HCT116 (cell line): ENCODE results near the gene ARHGAP29. TPM values are rescaled to one million over a fixed set of nuclear protein-coding genes. Genes with fewer than 3 reads are reported as not detected.

ENCODE experiments used
- ATAC-seq: fragments of 200-7000 bp; cut with Tn5 transposase; 2 replicates; pipeline ENCODE4 v1.9.1; 2020; ENCODE audit warnings: mild to moderate bottlenecking, moderate library complexity
- BruUV-seq: library from RNA; stranded (reverse); fragments of 400-500 nt; replicated peaks from 2 replicates; lab custom pipeline; 2021; lab: Mats Ljungman, UMichigan
- CTCF ChIA-PET: fragments of 300-600 bp; sonication (Branson Sonifier 250); formaldehyde crosslinking; loops from one replicate; lab custom pipeline; 2021; ENCODE audit warnings: antibody characterized with exemption; lab: Charles Lee
- POLR2A ChIA-PET: fragments of 300-600, 350-600 bp; sonication (Branson Sonifier 250); formaldehyde crosslinking; loops from one replicate; lab custom pipeline; 2021; ENCODE audit warnings: antibody characterized with exemption; lab: Charles Lee
- RAD21 ChIA-PET, 2 experiments: fragments of 300-600 bp; sonication (Branson Sonifier 250); formaldehyde crosslinking; loops; one replicate each; lab custom pipeline; 2023; ENCODE audit warnings: low total read pairs in 2 of 2; ENCODE audit not compliant: uncharacterized antibody in 2 of 2, unreplicated experiment in 2 of 2, low non-redundant PET in 1 of 2; lab: Charles Lee
- DNase-seq: peaks from one replicate; pipeline ENCODE4 v3.0.0-alpha.2; 2010; ENCODE audit warnings: low read depth, low spot score
- H2AFZ ChIP-seq: fragments of 200-600 bp; shearing (Covaris generic), sonication (generic); 2 replicates; pipeline ENCODE4 v1.6.1; 2017; ENCODE audit warnings: low read depth, mixed run types, mixed read lengths, antibody characterized with exemption, low read length; ENCODE audit not compliant: poor library complexity, severe bottlenecking
- H3K27ac ChIP-seq: 2 replicates; pipeline ENCODE4 v1.5.1; 2012; ENCODE audit warnings: low read depth, low read length
- H3K27me3 ChIP-seq: fragments of 200-600 bp; sonication (generic); 2 replicates; pipeline ENCODE4 v1.6.1; 2016; ENCODE audit warnings: mixed run types, low read length, mixed read lengths; ENCODE audit not compliant: insufficient read depth
- H3K36me3 ChIP-seq, 2 experiments: fragments of 200-500 bp in 1 of 2; fragments of 200-600 bp in 1 of 2; sonication (Bioruptor generic) in 1 of 2; sonication (generic) in 1 of 2; 2 replicates each; pipeline versions ENCODE4 v1.5.1 to v1.6.1; 2014 to 2016; ENCODE audit warnings: low read length in 2 of 2, inconsistent platforms in 1 of 2, mixed read lengths in 1 of 2, mixed run types in 1 of 2; ENCODE audit not compliant: insufficient read depth in 2 of 2, control insufficient read depth in 1 of 2
- H3K4me1 ChIP-seq, 2 experiments: fragments of 200-600 bp in 1 of 2; sonication (generic) in 1 of 2; 2 replicates each; pipeline versions ENCODE4 v1.5.1 to v1.6.1; 2012 to 2017; ENCODE audit warnings: low read length in 2 of 2, inconsistent platforms in 1 of 2, mild to moderate bottlenecking in 1 of 2, mixed read lengths in 1 of 2, mixed run types in 1 of 2, moderate library complexity in 1 of 2; ENCODE audit not compliant: insufficient read depth in 2 of 2, control insufficient read depth in 1 of 2
- H3K4me2 ChIP-seq: fragments of 200-600 bp; sonication (generic); 2 replicates; pipeline ENCODE4 v1.6.1; 2017; ENCODE audit warnings: mixed run types, low read length, mixed read lengths
- H3K4me3 ChIP-seq, 2 experiments: fragments of 200-600 bp in 1 of 2; sonication (generic) in 1 of 2; replicated peaks in 1 of 2; 2 replicates each; pipeline ENCODE4 v1.5.1; 2011 to 2016; ENCODE audit warnings: low read length in 2 of 2, control low read depth in 1 of 2, low read depth in 1 of 2, mild to moderate bottlenecking in 1 of 2, mixed read lengths in 1 of 2, mixed run types in 1 of 2
- H3K79me2 ChIP-seq: fragments of 200-600 bp; sonication (generic); 2 replicates; pipeline ENCODE4 v1.6.1; 2017; ENCODE audit warnings: mild to moderate bottlenecking, mixed run types, low read length, moderate library complexity, mixed read lengths; ENCODE audit not compliant: insufficient read depth
- H3K9ac ChIP-seq: fragments of 200-600 bp; sonication (generic); 2 replicates; pipeline ENCODE4 v1.6.1; 2016; ENCODE audit warnings: low read length, mixed read lengths
- H3K9me2 ChIP-seq: fragments of 200-600 bp; sonication (generic), shearing (Covaris generic); 2 replicates; pipeline ENCODE4 v1.6.1; 2017; ENCODE audit warnings: mixed run types, mild to moderate bottlenecking, moderate library complexity; ENCODE audit not compliant: insufficient read depth
- H3K9me3 ChIP-seq, 2 experiments: fragments of 200-500 bp in 1 of 2; fragments of 200-600 bp in 1 of 2; sonication (Bioruptor generic) in 1 of 2; sonication (generic) in 1 of 2; 2 replicates each; pipeline ENCODE4 v1.6.1; 2014 to 2017; ENCODE audit warnings: low read length in 2 of 2, mixed read lengths in 2 of 2, inconsistent platforms in 1 of 2, low read depth in 1 of 2, mild to moderate bottlenecking in 1 of 2, mixed run types in 1 of 2, moderate library complexity in 1 of 2; ENCODE audit not compliant: control insufficient read depth in 1 of 2, insufficient read depth in 1 of 2
- H4K20me1 ChIP-seq: fragments of 200-600 bp; sonication (generic), shearing (Covaris generic); 2 replicates; pipeline ENCODE4 v1.6.1; 2017; ENCODE audit warnings: mixed run types, mild to moderate bottlenecking, moderate library complexity; ENCODE audit not compliant: insufficient read depth
- CEBPB ChIP-seq: IDR thresholded peaks from 2 replicates; pipeline ENCODE4 v1.6.1; 2012; ENCODE audit warnings: low read depth
- EGR1 ChIP-seq: IDR thresholded peaks from 2 replicates; pipeline ENCODE4 v1.6.1; 2012; ENCODE audit warnings: low read depth
- EZH2phosphoT487 ChIP-seq: fragments of 200-600 bp; IDR thresholded peaks from 2 replicates; pipeline ENCODE4 v1.6.1; 2018; ENCODE audit warnings: antibody characterized with exemption, borderline replicate concordance
- FOSL1 ChIP-seq: IDR thresholded peaks from 2 replicates; pipeline ENCODE4 v1.6.1; 2012; ENCODE audit warnings: low read depth
- JUND ChIP-seq: IDR thresholded peaks from 2 replicates; pipeline ENCODE4 v1.6.1; 2012
- POLR2A ChIP-seq: IDR thresholded peaks from 2 replicates; pipeline ENCODE4 v1.7.0; 2011; ENCODE audit warnings: borderline replicate concordance; ENCODE audit not compliant: insufficient read depth, insufficient read length; ENCODE audit errors: extremely low read depth
- RAD21 ChIP-seq: IDR thresholded peaks from 2 replicates; pipeline ENCODE4 v1.6.1; 2012; ENCODE audit warnings: low read depth, mild to moderate bottlenecking
- SIN3A ChIP-seq: IDR thresholded peaks from 2 replicates; pipeline ENCODE4 v1.6.1; 2012; ENCODE audit warnings: low read depth
- SP1 ChIP-seq: IDR thresholded peaks from 2 replicates; pipeline ENCODE4 v1.6.1; 2012; ENCODE audit warnings: low read depth
- SRF ChIP-seq: IDR thresholded peaks from 2 replicates; pipeline ENCODE4 v1.6.1; 2012; ENCODE audit warnings: low read depth
- TCF7L2 ChIP-seq: IDR thresholded peaks from 2 replicates; pipeline ENCODE4 v1.7.0; 2011; ENCODE audit warnings: borderline replicate concordance, inconsistent platforms; ENCODE audit not compliant: insufficient read depth, insufficient read length; ENCODE audit errors: extremely low read depth
- YY1 ChIP-seq: IDR thresholded peaks from 2 replicates; pipeline ENCODE4 v1.6.1; 2011; ENCODE audit warnings: low read length, low read depth, moderate library complexity, mild to moderate bottlenecking; ENCODE audit not compliant: insufficient replicate concordance; ENCODE audit errors: extremely low read depth
- ZFX ChIP-seq: fragments of 450-650 bp; IDR thresholded peaks from 2 replicates; pipeline ENCODE4 v1.6.1; 2017
- intact Hi-C: fragments of 100-400 bp; cut with micrococcal nuclease; formaldehyde crosslinking; loops from 2 replicates; pipeline ENCODE4 v1.10.0; 2022
- total RNA-seq: library from RNA; stranded (reverse); gene quantifications from one replicate; pipeline ENCODE4 v1.2.1, GENCODE V29; 2021; ENCODE audit not compliant: unreplicated experiment
- TF ChIP-seq, protein P1 (sequence below): IDR thresholded peaks from 2 replicates; pipeline ENCODE4 v1.6.1; 2012; ENCODE audit warnings: low read depth
- TF ChIP-seq, protein P2 (sequence below): IDR thresholded peaks from 2 replicates; pipeline ENCODE4 v1.6.1; 2012
- TF ChIP-seq, protein P3 (sequence below), 3 experiments: fragments of 200-600 bp in 1 of 3; sonication (generic) in 1 of 3; IDR thresholded peaks in 2 of 3; conservative IDR thresholded peaks in 1 of 3; 2 replicates each; pipeline ENCODE4 v1.5.1; 2012 to 2017; ENCODE audit warnings: low read depth in 2 of 3, low read length in 2 of 3, antibody characterized with exemption in 1 of 3, borderline replicate concordance in 1 of 3, control low read depth in 1 of 3, mild to moderate bottlenecking in 1 of 3, mixed read lengths in 1 of 3, mixed run types in 1 of 3, moderate library complexity in 1 of 3; ENCODE audit not compliant: insufficient read depth in 1 of 3
- TF ChIP-seq, protein P4 (sequence below): IDR thresholded peaks from 2 replicates; pipeline ENCODE4 v1.6.1; 2012
- TF ChIP-seq, protein P5 (sequence below): IDR thresholded peaks from 2 replicates; pipeline ENCODE4 v1.6.1; 2011; ENCODE audit warnings: mild to moderate bottlenecking, low read length, moderate library complexity; ENCODE audit not compliant: insufficient replicate concordance; ENCODE audit errors: extremely low read depth

The ARHGAP29 gene
- total RNA-seq, 1 experiment from 2014 or later, result 128 TPM

DNA sequence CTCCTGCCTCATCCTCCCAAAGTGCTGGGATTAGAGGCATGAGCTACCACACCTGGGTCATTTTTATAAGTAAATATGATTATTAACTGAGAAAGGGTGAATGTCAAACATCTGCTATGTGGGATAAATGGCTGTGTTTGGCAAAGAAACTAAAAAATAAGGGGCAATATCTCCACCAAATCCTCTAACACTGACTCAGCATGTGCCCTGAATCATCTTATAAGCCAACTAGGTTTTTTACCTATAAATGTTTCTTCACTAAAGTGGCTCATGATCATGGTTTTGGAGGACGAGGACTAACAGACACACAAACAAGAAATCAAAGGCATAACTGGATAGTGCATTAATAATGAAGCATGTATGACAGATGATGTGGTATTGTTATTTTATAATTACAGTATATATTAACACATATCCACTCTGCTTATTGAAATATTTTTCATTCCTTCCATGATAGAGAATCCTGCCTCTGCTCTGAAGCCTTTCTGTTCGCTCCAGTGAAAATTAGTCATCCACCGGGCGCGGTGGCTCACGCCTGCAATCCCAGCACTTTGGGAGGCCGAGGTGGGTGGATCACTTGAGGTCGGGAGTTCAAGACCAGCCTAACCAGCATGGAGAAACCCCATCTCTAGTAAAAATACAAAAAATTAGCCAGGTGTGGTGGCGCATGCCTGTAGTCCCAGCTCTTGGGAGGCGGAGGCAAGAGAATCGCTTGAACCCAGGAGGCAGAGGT, 11.7 kb upstream of the ARHGAP29 start:
- peak overlapping the region; percentile 92 for H3K27ac ChIP-seq
- ChIA-PET RAD21 (interaction anchor here in 1 of 2 experiments (0.6 kb wide), 2 partner anchors 11 to 86 kb away, joined by 3 to 5 read pairs; partner anchors contain the start of gene ARHGAP29), CTCF (interaction anchor here (0.7 to 2.3 kb wide), 3 partner anchors 87 to 187 kb away, joined by 3 to 8 read pairs (median 3); no protein-coding TSS in a partner anchor), POLR2A (interaction anchor here (1.0 to 3.8 kb wide), 10 partner anchors 10 to 78 kb away, joined by 3 to 40 read pairs (median 14); partner anchors contain the start of gene ARHGAP29)
- H3K4me1 ChIP-seq, result peaks cover 37 to 66% of the 10 kb centered on the region in 2 experiments
- H4K20me1 ChIP-seq, result no peaks in the 10 kb centered on the region
- DNase-seq (no peak), ATAC-seq (no peak)
- 0 out of 4 replicates have a peak overlapping the region, but pooled peaks of 1 of the 2 experiments have one; percentile 1 for H3K4me3 ChIP-seq
- no peaks in the 10 kb centered on the region for H3K9me3 ChIP-seq
- peaks cover 33% of the 10 kb centered on the region for H3K79me2 ChIP-seq
- H3K27me3 ChIP-seq, result no peaks in the 10 kb centered on the region
- BruUV-seq, result no TSS peak
- H3K4me2 ChIP-seq, result peak overlapping the region; percentile 82
- no peaks in the 10 kb centered on the region for H3K36me3 ChIP-seq
- intact Hi-C loops, result loop anchor here (2.0 kb wide), 1 partner anchor 78 kb away; no protein-coding TSS in a partner anchor
- no peak overlapping the region for H2AFZ ChIP-seq
- peak overlapping the region; percentile 80 for H3K9ac ChIP-seq
- no peaks in the 10 kb centered on the region; the same call in 1 of the 2 replicates for H3K9me2 ChIP-seq
- TF ChIP-seq CEBPB (peak; percentile 7; the same call in 1 of the 2 replicates), SIN3A (no peak), SRF (no peak), FOSL1 (no peak; the same call in 1 of the 2 replicates), EGR1 (peak; percentile 75), YY1 (no peak), SP1 (0 out of 2 replicates have a peak, but pooled peaks have one; percentile 10), JUND (no peak; the same call in 1 of the 2 replicates), EZH2phosphoT487 (no peak), RAD21 (no peak; the same call in 1 of the 2 replicates), POLR2A (no peak), ZFX (no peak), TCF7L2 (no peak)
- TF ChIP-seq, protein P1, sequence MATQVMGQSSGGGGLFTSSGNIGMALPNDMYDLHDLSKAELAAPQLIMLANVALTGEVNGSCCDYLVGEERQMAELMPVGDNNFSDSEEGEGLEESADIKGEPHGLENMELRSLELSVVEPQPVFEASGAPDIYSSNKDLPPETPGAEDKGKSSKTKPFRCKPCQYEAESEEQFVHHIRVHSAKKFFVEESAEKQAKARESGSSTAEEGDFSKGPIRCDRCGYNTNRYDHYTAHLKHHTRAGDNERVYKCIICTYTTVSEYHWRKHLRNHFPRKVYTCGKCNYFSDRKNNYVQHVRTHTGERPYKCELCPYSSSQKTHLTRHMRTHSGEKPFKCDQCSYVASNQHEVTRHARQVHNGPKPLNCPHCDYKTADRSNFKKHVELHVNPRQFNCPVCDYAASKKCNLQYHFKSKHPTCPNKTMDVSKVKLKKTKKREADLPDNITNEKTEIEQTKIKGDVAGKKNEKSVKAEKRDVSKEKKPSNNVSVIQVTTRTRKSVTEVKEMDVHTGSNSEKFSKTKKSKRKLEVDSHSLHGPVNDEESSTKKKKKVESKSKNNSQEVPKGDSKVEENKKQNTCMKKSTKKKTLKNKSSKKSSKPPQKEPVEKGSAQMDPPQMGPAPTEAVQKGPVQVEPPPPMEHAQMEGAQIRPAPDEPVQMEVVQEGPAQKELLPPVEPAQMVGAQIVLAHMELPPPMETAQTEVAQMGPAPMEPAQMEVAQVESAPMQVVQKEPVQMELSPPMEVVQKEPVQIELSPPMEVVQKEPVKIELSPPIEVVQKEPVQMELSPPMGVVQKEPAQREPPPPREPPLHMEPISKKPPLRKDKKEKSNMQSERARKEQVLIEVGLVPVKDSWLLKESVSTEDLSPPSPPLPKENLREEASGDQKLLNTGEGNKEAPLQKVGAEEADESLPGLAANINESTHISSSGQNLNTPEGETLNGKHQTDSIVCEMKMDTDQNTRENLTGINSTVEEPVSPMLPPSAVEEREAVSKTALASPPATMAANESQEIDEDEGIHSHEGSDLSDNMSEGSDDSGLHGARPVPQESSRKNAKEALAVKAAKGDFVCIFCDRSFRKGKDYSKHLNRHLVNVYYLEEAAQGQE, result no peak
- TF ChIP-seq, protein P2, sequence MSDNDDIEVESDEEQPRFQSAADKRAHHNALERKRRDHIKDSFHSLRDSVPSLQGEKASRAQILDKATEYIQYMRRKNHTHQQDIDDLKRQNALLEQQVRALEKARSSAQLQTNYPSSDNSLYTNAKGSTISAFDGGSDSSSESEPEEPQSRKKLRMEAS, result 0 out of 2 replicates have a peak, but pooled peaks have one; percentile 11
- TF ChIP-seq, protein P3, sequence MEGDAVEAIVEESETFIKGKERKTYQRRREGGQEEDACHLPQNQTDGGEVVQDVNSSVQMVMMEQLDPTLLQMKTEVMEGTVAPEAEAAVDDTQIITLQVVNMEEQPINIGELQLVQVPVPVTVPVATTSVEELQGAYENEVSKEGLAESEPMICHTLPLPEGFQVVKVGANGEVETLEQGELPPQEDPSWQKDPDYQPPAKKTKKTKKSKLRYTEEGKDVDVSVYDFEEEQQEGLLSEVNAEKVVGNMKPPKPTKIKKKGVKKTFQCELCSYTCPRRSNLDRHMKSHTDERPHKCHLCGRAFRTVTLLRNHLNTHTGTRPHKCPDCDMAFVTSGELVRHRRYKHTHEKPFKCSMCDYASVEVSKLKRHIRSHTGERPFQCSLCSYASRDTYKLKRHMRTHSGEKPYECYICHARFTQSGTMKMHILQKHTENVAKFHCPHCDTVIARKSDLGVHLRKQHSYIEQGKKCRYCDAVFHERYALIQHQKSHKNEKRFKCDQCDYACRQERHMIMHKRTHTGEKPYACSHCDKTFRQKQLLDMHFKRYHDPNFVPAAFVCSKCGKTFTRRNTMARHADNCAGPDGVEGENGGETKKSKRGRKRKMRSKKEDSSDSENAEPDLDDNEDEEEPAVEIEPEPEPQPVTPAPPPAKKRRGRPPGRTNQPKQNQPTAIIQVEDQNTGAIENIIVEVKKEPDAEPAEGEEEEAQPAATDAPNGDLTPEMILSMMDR (IDR thresholded peaks at IDR 0.05 in 2 of 3, conservative IDR thresholded peaks at IDR 0.05 in 1 of 3; ENCODE audit: borderline replicate concordance in 1 of 3, insufficient read depth in 1 of 3, low read depth in 2 of 3, low read length in 2 of 3), result no peak
- TF ChIP-seq, protein P4, sequence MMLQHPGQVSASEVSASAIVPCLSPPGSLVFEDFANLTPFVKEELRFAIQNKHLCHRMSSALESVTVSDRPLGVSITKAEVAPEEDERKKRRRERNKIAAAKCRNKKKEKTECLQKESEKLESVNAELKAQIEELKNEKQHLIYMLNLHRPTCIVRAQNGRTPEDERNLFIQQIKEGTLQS, result no peak
- TF ChIP-seq, protein P5, sequence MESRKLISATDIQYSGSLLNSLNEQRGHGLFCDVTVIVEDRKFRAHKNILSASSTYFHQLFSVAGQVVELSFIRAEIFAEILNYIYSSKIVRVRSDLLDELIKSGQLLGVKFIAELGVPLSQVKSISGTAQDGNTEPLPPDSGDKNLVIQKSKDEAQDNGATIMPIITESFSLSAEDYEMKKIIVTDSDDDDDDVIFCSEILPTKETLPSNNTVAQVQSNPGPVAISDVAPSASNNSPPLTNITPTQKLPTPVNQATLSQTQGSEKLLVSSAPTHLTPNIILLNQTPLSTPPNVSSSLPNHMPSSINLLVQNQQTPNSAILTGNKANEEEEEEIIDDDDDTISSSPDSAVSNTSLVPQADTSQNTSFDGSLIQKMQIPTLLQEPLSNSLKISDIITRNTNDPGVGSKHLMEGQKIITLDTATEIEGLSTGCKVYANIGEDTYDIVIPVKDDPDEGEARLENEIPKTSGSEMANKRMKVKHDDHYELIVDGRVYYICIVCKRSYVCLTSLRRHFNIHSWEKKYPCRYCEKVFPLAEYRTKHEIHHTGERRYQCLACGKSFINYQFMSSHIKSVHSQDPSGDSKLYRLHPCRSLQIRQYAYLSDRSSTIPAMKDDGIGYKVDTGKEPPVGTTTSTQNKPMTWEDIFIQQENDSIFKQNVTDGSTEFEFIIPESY, result no peak
